H1 (cell line): ENCODE data around the gene SRPX. TPM values are rescaled to one million over a fixed set of nuclear protein-coding genes. Genes with fewer than 3 reads are reported as not detected.

Experiments used
- CTBP2 ChIP-seq: IDR thresholded peaks from 2 replicates; pipeline ENCODE4 v1.7.0; 2011; ENCODE audit warnings: borderline replicate concordance, mild to moderate bottlenecking, moderate library complexity, mixed read lengths, low read length; ENCODE audit not compliant: insufficient read depth, insufficient read length
- FOSL1 ChIP-seq: IDR thresholded peaks from 2 replicates; pipeline ENCODE4 v1.6.1; 2011; ENCODE audit warnings: mild to moderate bottlenecking, low read depth, low read length, moderate library complexity; ENCODE audit not compliant: insufficient read depth
- JUN ChIP-seq: IDR thresholded peaks from 2 replicates; pipeline ENCODE4 v1.6.1; 2011; ENCODE audit warnings: low read depth, mild to moderate bottlenecking, improper control_type of control experiment, low read length
- MAX ChIP-seq: IDR thresholded peaks from 2 replicates; pipeline ENCODE4 v1.6.1; 2012; ENCODE audit warnings: inconsistent platforms
- SIX5 ChIP-seq: IDR thresholded peaks from 2 replicates; pipeline ENCODE4 v1.6.1; 2011; ENCODE audit warnings: mild to moderate bottlenecking, low read depth, low read length
- polyA plus RNA-seq, 7 experiments: library from polyadenylated mRNA; depleted of rRNA in 3 of 7; stranded (reverse) in 5 of 7; unstranded in 2 of 7; fragments of >200 nt in 5 of 7; fragments of 200-250 nt in 2 of 7; gene quantifications; 1 replicate in 5 of 7; 2 replicates in 1 of 7; 4 replicates in 1 of 7; pipeline versions ENCODE4 v1.2.1 to v1.2.3, GENCODE V29; 2011 to 2013; ENCODE audit warnings: missing spikeins in 2 of 7, mixed read lengths in 2 of 7
- total RNA-seq: library from RNA; stranded (reverse); fragmentation: NEBNext Ultra II Directional; extraction: Animal tissue kit (Norgen Biotek cat#: 25700); gene quantifications from 2 replicates; pipeline ENCODE4 v1.2.1, GENCODE V29; 2021
- TF ChIP-seq, protein P1 (sequence below): fragments of 300-600 bp; sonication (generic); IDR thresholded peaks from 2 replicates; pipeline ENCODE4 v1.7.1; 2012; ENCODE audit warnings: low read length, moderate library complexity, mild to moderate bottlenecking, inconsistent platforms; ENCODE audit not compliant: insufficient replicate concordance

SRPX gene
- total and polyA plus RNA-seq, 2 of the 8 experiments (the other 6 are each of a cell fraction or from before 2014, with no cell fraction given), result 7.6 to 10.4 TPM

GRCh38 chrX:38108364-38108763, 112.3 kb downstream of the SRPX start (continued):
- TF ChIP-seq CTBP2 (no peak), MAX (no peak), JUN (no peak), SIX5 (no peak), FOSL1 (no peak)
- TF ChIP-seq, protein P1, sequence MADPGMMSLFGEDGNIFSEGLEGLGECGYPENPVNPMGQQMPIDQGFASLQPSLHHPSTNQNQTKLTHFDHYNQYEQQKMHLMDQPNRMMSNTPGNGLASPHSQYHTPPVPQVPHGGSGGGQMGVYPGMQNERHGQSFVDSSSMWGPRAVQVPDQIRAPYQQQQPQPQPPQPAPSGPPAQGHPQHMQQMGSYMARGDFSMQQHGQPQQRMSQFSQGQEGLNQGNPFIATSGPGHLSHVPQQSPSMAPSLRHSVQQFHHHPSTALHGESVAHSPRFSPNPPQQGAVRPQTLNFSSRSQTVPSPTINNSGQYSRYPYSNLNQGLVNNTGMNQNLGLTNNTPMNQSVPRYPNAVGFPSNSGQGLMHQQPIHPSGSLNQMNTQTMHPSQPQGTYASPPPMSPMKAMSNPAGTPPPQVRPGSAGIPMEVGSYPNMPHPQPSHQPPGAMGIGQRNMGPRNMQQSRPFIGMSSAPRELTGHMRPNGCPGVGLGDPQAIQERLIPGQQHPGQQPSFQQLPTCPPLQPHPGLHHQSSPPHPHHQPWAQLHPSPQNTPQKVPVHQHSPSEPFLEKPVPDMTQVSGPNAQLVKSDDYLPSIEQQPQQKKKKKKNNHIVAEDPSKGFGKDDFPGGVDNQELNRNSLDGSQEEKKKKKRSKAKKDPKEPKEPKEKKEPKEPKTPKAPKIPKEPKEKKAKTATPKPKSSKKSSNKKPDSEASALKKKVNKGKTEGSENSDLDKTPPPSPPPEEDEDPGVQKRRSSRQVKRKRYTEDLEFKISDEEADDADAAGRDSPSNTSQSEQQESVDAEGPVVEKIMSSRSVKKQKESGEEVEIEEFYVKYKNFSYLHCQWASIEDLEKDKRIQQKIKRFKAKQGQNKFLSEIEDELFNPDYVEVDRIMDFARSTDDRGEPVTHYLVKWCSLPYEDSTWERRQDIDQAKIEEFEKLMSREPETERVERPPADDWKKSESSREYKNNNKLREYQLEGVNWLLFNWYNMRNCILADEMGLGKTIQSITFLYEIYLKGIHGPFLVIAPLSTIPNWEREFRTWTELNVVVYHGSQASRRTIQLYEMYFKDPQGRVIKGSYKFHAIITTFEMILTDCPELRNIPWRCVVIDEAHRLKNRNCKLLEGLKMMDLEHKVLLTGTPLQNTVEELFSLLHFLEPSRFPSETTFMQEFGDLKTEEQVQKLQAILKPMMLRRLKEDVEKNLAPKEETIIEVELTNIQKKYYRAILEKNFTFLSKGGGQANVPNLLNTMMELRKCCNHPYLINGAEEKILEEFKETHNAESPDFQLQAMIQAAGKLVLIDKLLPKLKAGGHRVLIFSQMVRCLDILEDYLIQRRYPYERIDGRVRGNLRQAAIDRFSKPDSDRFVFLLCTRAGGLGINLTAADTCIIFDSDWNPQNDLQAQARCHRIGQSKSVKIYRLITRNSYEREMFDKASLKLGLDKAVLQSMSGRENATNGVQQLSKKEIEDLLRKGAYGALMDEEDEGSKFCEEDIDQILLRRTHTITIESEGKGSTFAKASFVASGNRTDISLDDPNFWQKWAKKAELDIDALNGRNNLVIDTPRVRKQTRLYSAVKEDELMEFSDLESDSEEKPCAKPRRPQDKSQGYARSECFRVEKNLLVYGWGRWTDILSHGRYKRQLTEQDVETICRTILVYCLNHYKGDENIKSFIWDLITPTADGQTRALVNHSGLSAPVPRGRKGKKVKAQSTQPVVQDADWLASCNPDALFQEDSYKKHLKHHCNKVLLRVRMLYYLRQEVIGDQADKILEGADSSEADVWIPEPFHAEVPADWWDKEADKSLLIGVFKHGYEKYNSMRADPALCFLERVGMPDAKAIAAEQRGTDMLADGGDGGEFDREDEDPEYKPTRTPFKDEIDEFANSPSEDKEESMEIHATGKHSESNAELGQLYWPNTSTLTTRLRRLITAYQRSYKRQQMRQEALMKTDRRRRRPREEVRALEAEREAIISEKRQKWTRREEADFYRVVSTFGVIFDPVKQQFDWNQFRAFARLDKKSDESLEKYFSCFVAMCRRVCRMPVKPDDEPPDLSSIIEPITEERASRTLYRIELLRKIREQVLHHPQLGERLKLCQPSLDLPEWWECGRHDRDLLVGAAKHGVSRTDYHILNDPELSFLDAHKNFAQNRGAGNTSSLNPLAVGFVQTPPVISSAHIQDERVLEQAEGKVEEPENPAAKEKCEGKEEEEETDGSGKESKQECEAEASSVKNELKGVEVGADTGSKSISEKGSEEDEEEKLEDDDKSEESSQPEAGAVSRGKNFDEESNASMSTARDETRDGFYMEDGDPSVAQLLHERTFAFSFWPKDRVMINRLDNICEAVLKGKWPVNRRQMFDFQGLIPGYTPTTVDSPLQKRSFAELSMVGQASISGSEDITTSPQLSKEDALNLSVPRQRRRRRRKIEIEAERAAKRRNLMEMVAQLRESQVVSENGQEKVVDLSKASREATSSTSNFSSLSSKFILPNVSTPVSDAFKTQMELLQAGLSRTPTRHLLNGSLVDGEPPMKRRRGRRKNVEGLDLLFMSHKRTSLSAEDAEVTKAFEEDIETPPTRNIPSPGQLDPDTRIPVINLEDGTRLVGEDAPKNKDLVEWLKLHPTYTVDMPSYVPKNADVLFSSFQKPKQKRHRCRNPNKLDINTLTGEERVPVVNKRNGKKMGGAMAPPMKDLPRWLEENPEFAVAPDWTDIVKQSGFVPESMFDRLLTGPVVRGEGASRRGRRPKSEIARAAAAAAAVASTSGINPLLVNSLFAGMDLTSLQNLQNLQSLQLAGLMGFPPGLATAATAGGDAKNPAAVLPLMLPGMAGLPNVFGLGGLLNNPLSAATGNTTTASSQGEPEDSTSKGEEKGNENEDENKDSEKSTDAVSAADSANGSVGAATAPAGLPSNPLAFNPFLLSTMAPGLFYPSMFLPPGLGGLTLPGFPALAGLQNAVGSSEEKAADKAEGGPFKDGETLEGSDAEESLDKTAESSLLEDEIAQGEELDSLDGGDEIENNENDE, result no peak
